ENCODE measurements around the gene TSPAN31.

The TSPAN31 gene

GRCh38 chr12:57734591-57734990, 10.2 kb upstream of the TSPAN31 start:
- no peak for TF ChIP-seq PAX5 (IDR thresholded peaks at IDR 0.05; ENCODE audit: insufficient read depth, low read length, severe bottlenecking)
- no peak for TF ChIP-seq POLR2AphosphoS5 (IDR thresholded peaks at IDR 0.05; ENCODE audit: low read depth, low read length)
- TF ChIP-seq POU2F2 (IDR thresholded peaks at IDR 0.05; ENCODE audit: low read depth, low read length) = no peak
- TF ChIP-seq POLR2A (IDR thresholded peaks at IDR 0.05; ENCODE audit: low read depth, low read length) = no peak
- TF ChIP-seq SPI1 (IDR thresholded peaks at IDR 0.05; ENCODE audit: low read depth, low read length) = no peak
- TF ChIP-seq TAF1 (IDR thresholded peaks at IDR 0.05; ENCODE audit: low read depth, low read length) = no peak
- DNase-seq (ENCODE audit: insufficient read length, low spot score) = no peak
- no peak for FAIRE-seq

- no peak for FAIRE-seq
- no peak for DNase-seq (ENCODE audit: insufficient read length, low spot score)
- no peak for TF ChIP-seq POLR2A (IDR thresholded peaks at IDR 0.05; ENCODE audit: low read depth, low read length)
Observed at GRCh38 chr12:57735198-57735855, 9.5 kb upstream of the TSPAN31 start.

GRCh38 chr12:57735952-57736740, 8.7 kb upstream of the TSPAN31 start:
- DNase-seq (ENCODE audit: insufficient read length, low spot score) (no peak), FAIRE-seq (no peak)

GRCh38 chr12:57736741-57737466, 7.9 kb upstream of the TSPAN31 start:
- FAIRE-seq = no peak
- TF ChIP-seq POU2F2 (IDR thresholded peaks at IDR 0.05; ENCODE audit: low read depth, low read length) (no peak), POLR2AphosphoS5 (IDR thresholded peaks at IDR 0.05; ENCODE audit: low read depth, low read length) (no peak), TAF1 (IDR thresholded peaks at IDR 0.05; ENCODE audit: low read depth, low read length) (no peak), PAX5 (IDR thresholded peaks at IDR 0.05; ENCODE audit: insufficient read depth, low read length, severe bottlenecking) (no peak), SPI1 (IDR thresholded peaks at IDR 0.05; ENCODE audit: low read depth, low read length) (no peak)

More at GRCh38 chr12:57735952-57736740, 8.7 kb upstream of the TSPAN31 start:
- TF ChIP-seq PAX5 (IDR thresholded peaks at IDR 0.05; ENCODE audit: insufficient read depth, low read length, severe bottlenecking) (no peak), SPI1 (IDR thresholded peaks at IDR 0.05; ENCODE audit: low read depth, low read length) (no peak), POU2F2 (IDR thresholded peaks at IDR 0.05; ENCODE audit: low read depth, low read length) (no peak), POLR2A (IDR thresholded peaks at IDR 0.05; ENCODE audit: low read depth, low read length) (no peak), POLR2AphosphoS5 (IDR thresholded peaks at IDR 0.05; ENCODE audit: low read depth, low read length) (no peak), TAF1 (IDR thresholded peaks at IDR 0.05; ENCODE audit: low read depth, low read length) (no peak)

GRCh38 chr12:57737467-57738460, 7.1 kb upstream of the TSPAN31 start:
- FAIRE-seq (no peak), DNase-seq (ENCODE audit: insufficient read length, low spot score) (no peak)

More at GRCh38 chr12:57736741-57737466, 7.9 kb upstream of the TSPAN31 start:
- no peak for DNase-seq (ENCODE audit: insufficient read length, low spot score)

GRCh38 chr12:57738661-57739237, 6.1 kb upstream of the TSPAN31 start, which contains the start of gene AGAP2:
AGAP2 (minus strand) TSS chr12:57738742; CDS start chr12:57738246, 496 bp downstream.
- FAIRE-seq (no peak), DNase-seq (ENCODE audit: insufficient read length, low spot score) (no peak)
- no peak for TF ChIP-seq POU2F2 (IDR thresholded peaks at IDR 0.05; ENCODE audit: low read depth, low read length)
- no peak for TF ChIP-seq POLR2A (IDR thresholded peaks at IDR 0.05; ENCODE audit: low read depth, low read length)
- TF ChIP-seq TAF1 (IDR thresholded peaks at IDR 0.05; ENCODE audit: low read depth, low read length) = no peak
- TF ChIP-seq SPI1 (IDR thresholded peaks at IDR 0.05; ENCODE audit: low read depth, low read length) = no peak
- TF ChIP-seq POLR2AphosphoS5 (IDR thresholded peaks at IDR 0.05; ENCODE audit: low read depth, low read length) = no peak
- no peak for TF ChIP-seq PAX5 (IDR thresholded peaks at IDR 0.05; ENCODE audit: insufficient read depth, low read length, severe bottlenecking)

More at GRCh38 chr12:57737467-57738460, 7.1 kb upstream of the TSPAN31 start:
- TF ChIP-seq PAX5 (IDR thresholded peaks at IDR 0.05; ENCODE audit: insufficient read depth, low read length, severe bottlenecking) = no peak
- TF ChIP-seq TAF1 (IDR thresholded peaks at IDR 0.05; ENCODE audit: low read depth, low read length) = no peak
- no peak for TF ChIP-seq POLR2AphosphoS5 (IDR thresholded peaks at IDR 0.05; ENCODE audit: low read depth, low read length)
- TF ChIP-seq SPI1 (IDR thresholded peaks at IDR 0.05; ENCODE audit: low read depth, low read length) = no peak
- no peak for TF ChIP-seq POLR2A (IDR thresholded peaks at IDR 0.05; ENCODE audit: low read depth, low read length)
- TF ChIP-seq POU2F2 (IDR thresholded peaks at IDR 0.05; ENCODE audit: low read depth, low read length) = no peak

- FAIRE-seq (no peak), DNase-seq (ENCODE audit: insufficient read length, low spot score) (no peak)
- TF ChIP-seq POU2F2 (IDR thresholded peaks at IDR 0.05; ENCODE audit: low read depth, low read length) (no peak), PAX5 (IDR thresholded peaks at IDR 0.05; ENCODE audit: insufficient read depth, low read length, severe bottlenecking) (no peak), TAF1 (IDR thresholded peaks at IDR 0.05; ENCODE audit: low read depth, low read length) (no peak), POLR2A (IDR thresholded peaks at IDR 0.05; ENCODE audit: low read depth, low read length) (no peak), POLR2AphosphoS5 (IDR thresholded peaks at IDR 0.05; ENCODE audit: low read depth, low read length) (no peak), SPI1 (IDR thresholded peaks at IDR 0.05; ENCODE audit: low read depth, low read length) (no peak)
Observed at GRCh38 chr12:57739387-57739786, 5.5 kb upstream of the TSPAN31 start.

GRCh38 chr12:57739914-57740538, 4.8 kb upstream of the TSPAN31 start:
- no peak for DNase-seq (ENCODE audit: insufficient read length, low spot score)
- FAIRE-seq = no peak
- TF ChIP-seq POLR2AphosphoS5 (IDR thresholded peaks at IDR 0.05; ENCODE audit: low read depth, low read length) = no peak
- no peak for TF ChIP-seq POLR2A (IDR thresholded peaks at IDR 0.05; ENCODE audit: low read depth, low read length)
- no peak for TF ChIP-seq PAX5 (IDR thresholded peaks at IDR 0.05; ENCODE audit: insufficient read depth, low read length, severe bottlenecking)
- no peak for TF ChIP-seq TAF1 (IDR thresholded peaks at IDR 0.05; ENCODE audit: low read depth, low read length)
- TF ChIP-seq SPI1 (IDR thresholded peaks at IDR 0.05; ENCODE audit: low read depth, low read length) = no peak
- no peak for TF ChIP-seq POU2F2 (IDR thresholded peaks at IDR 0.05; ENCODE audit: low read depth, low read length)
